HG03342 (cell line): ENCODE data around the gene MIDN.

Experiments
- ATAC-seq: cut with Tn5 transposase; IDR thresholded peaks from one replicate; pipeline ENCODE4 v1.9.1; 2021; ENCODE audit warnings: mild to moderate bottlenecking, moderate library complexity; ENCODE audit not compliant: unreplicated experiment

Gene MIDN

DNA sequence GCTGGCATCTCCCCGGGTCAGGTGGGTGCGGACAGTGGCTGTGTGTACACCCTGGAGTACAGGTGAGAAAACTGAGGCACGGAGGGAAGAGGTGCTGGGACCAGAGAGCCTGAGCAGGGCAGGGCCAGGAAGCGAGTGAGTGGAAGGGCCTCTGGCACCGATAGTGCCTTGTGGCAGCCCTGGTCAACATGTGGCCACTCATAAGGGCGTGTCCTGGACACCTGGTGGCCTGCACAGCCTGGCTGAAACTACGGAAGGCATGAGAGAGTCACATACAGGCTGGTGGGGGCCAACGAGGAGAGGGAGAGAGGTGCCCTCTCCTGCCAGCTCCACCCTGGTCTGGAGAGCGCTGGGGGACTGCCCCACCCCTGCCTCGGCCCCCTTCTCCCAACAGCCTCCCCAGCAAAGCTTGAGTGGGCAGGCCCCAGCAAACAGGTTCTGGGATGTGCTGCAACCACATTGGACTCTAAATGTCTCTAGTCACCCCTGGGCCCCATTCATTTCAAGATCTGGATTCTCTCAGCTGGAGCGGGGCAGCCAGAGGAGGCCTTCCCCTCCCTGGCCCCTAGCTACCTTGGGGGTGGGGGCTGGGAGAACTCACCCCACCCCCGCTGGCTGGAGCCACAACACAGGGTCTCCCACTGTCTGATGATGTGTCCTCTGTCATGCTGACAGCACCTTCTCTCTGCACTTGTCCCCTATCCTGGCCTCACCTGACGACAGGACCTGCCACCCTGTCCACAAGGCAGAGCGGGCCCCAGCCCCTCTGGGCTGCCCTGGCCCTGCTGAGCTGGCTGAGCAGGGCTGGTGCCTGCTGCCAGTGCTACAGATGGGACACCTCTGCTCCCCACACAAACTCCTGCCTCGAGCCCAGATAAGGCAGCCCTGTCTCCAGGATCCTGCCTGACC lies 16.4 kb upstream of the MIDN start:
- ATAC-seq = no peak

- ATAC-seq = no peak
Observed at GRCh38 chr19:1232652-1233072, 15.7 kb upstream of the MIDN start.

DNA sequence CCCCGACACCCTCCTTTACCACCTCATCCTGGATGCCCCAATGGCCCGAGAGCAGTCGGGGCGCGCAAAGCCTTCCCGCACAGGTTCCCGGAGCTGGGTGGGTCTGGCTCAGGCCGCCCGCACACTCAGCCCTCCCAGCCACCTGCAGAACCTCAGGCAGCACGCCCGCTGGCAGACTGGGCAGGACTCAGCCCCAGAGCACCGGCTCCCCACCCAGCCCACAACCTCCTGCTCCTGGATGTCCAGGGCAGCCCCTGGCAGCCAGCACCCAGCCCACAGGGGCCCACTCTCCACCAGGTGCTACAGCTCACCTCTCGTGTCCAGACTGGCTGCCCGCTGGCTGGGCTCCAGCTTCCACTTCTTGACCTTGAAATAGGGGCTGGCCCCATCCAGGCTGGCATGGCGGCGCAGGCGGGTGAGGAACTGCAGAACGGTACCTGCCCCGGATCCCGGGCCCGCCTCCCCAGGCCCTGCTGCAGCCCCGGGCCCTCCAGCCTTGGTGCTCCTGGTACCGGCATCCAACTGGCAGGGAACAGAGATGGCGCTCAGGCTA lies 15.2 kb upstream of the MIDN start:
- no peak for ATAC-seq

DNA sequence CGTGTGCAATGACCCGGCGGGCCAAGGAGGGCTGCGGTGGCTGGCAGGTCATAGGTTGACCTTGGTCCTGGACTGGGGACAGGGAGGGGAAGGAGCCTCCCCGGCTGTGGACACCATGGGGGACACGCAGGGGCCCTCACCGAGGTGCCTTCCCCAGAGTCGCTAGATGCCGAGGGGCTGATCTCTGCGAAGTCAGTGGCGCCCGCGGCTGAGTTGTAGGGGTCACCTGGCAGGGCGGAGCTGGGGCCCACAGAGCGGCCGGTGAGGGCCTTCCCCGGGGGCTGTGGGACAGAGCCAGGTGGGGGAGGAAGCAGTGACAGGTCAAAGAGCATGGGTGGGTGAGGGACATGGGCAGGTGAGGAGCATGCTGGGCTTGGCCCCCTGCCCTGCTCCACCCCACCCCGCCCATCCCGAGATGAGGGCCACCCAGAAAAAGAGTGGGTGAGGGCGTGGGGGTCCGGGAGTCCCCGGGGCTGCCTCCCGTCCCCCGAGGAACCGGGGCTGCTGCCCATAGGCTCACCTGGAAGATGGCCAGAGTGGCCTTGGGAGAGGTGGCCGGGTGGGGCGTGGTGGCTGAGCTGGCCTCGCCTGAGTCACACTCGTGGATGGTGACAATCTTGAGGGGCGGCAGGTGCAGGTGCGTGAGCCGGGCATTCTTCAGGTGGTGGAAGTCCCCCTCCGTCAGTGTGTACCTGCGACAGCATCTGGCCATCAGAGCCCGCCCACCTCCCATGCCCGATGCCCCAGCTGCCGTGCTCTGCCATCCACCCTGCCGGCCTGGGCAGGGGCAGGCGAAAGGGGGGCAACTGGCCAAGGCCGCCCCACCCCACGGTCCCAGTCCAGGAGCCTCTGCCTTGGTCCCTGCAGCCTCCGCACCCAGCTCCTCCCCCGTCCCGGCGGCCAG lies 14.1 kb upstream of the MIDN start:
- no peak for ATAC-seq

DNA sequence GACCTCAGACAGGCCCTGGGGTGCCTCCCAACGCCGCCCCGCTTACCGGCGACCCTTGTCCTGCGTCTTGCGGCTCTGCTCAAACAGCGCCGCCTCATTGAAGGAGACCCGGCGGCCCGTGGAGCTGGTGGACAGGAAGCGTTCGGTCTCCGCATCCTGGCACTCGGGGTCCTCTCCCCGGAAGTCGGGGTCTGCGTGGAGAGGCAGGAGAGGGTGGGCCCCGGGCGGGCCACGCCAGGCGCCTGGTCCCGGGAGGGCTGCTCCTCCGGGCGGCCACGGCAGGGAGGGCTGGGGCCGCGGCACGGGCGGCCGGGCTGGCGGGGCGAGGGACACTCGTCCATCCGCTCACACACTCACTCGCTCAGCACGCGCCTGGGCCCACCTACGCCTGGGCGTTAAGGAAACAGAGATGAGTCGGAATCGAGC lies 13.4 kb upstream of the MIDN start:
- no peak for ATAC-seq

- no peak for ATAC-seq
Observed at GRCh38 chr19:1235625-1236538, 12.5 kb upstream of the MIDN start.

DNA sequence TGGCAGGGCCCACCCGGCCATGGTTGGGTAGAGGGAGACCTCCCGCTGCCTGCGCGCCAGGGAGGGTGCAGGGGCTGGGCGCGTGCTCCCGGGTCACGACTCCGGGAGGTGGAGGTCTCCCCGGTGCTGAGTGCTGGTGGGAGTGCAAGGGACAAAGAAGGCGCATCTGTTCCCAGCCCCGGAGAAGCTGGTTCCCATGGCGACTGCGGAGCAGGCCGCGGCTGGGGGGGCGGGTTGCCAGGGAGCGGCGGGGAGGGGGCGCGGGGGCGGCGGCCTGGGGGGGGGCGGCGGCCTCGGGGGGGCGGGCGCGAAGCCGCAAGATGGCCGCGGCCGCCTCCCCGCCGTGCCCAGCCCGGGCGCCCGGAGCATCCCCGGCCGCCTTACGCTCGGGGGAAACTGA lies 11.8 kb upstream of the MIDN start:
- no peak for ATAC-seq

GRCh38 chr19:1237027-1237659 lies 11.2 kb upstream of the MIDN start:
- no peak for ATAC-seq

DNA sequence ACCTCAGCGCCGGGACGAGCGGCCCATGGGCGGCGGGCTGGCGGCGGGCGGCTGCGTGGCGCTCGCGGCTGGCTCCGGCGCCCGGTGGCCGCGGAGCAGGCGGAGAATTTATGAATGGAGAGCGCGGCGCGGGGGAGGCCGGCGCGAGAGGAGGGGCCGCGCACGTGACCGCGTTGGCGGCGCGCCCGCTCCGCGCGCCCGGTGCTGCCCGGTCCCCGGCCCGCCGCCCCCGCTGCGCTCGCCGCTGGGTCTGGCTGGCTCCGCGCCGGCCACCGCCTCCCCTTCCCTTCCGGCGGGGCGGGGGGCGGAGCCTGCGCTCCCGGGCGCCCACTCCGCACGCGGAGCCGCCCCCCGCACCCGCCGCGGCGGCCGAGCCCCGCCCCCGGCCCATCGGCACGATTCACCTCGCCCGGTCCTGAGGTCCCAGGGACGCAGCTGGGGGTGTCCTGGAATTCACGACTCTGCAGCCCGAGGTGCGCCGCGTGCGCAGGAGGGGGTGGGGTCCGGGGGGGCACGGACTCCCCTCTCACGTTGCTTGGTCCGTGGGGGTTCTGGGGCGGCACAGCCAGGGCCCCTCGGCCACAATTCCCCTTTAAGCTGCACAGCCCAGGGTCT lies 10.5 kb upstream of the MIDN start, which contains the start of gene CBARP:
TSS of gene CBARP (minus strand) at position 252 of the 615 bp plus-strand sequence. CDS start 1,905 bp downstream, outside the sequence.
- ATAC-seq = no peak

DNA sequence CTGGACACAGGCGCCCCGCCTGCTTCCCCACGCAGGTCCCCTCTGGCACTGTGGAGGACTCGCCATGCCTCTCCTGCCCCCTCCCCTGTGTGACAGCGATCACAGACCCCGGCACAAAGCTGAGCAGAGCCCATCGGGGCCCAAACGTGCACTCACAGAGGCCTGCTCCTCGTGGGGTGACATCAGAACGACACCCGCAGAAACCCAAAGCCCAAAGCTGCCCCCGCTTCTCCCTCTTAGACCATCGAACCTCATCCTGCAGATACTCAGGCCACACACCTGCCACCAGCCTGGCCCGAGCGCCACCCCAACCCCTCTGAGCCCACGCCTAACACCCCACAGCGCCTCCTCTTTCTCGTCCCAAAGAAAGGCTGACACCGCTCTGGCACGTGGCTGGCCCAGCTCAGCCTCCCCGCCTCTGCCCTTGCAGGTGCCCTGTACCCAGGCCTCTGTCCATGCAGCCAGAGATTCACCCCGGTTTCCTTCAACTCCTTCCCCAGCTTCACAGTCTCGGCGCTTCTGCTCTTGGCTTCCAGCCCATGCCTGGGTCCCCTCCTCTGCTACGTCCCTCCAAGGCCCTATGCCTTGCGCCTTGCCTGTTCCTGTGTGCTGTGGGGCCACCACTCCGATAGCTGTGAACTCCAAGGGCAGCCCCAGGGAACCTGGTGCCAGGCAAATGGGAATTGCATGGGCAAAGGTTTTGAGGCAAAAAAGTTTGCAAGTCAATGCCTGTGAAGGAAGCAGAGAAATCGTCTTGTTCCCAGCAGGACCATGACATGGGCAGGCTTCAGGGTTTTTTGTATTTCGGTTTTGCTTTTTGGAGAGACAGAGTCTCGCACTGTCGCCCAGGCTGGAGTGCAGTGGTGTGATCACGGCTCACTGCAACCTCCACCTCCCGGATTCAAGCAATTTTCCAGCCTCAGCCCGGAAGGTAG lies 9.7 kb upstream of the MIDN start:
- no peak for ATAC-seq

- ATAC-seq = no peak
Observed at GRCh38 chr19:1239420-1239795, 9.0 kb upstream of the MIDN start.

DNA sequence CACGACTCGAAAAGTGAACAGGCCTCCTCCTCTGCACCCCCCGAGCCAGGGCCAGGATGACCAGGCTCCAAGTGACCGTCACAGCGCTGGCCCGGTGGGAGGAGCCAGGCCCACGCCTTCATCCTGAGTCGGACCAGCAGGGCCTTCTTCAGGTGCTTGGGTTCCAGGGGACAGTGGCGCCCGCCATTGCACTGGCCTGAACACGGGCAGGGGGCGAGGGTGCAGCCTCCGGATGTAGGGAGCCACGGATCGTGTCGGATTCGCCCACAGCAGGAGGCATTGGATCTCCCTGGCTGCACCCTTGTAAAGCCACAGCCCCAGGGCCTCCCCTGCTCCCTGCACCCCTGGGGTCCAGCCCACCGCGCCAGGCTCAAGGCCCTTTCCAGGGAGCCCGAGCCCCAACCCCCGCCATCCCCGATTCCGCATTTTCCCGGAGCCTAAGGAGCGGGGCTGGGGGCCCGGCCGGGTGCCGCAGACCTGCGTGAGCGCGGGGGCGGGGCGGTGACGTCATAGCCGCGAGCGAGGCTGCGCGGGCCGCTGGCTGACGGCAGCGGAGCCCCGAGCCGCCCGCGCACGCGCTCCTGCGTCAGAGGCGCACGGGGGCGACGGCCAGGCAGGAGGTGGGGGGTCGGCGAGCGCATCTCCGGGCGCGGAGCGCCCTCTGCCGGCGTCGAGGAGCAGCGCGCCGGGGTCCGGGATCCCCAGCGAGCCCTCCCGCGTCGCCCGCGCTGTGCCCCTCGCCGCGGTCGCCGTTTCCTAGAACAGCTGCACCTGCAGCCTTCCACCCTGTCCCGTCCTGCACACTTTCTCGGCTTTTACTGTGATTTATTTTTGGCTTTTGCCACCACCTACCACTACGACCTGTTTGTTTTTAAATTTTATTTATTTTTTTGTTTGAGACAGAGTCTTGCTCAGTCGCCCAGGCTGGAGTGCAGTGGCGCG lies 8.3 kb upstream of the MIDN start:
- no peak for ATAC-seq

DNA sequence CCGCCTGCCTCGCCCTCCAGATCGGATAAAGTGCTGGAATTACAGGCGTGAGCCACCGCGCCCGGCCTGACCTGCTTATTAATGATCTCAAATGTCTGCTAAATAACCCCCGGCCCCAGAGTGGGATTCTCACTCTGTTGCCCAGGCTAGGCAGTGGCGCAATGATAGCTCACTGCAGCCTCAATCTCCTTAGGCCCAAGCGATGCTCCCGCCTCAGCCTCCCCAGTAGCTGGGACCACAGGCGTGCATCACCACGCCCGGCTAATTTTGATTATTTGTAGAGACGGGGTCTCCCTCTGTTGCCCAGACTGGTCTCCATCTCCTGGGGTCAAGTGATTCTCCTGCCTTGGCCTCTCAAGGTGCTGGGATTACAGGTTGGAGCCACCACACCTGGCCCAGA lies 7.5 kb upstream of the MIDN start:
- ATAC-seq = no peak

DNA sequence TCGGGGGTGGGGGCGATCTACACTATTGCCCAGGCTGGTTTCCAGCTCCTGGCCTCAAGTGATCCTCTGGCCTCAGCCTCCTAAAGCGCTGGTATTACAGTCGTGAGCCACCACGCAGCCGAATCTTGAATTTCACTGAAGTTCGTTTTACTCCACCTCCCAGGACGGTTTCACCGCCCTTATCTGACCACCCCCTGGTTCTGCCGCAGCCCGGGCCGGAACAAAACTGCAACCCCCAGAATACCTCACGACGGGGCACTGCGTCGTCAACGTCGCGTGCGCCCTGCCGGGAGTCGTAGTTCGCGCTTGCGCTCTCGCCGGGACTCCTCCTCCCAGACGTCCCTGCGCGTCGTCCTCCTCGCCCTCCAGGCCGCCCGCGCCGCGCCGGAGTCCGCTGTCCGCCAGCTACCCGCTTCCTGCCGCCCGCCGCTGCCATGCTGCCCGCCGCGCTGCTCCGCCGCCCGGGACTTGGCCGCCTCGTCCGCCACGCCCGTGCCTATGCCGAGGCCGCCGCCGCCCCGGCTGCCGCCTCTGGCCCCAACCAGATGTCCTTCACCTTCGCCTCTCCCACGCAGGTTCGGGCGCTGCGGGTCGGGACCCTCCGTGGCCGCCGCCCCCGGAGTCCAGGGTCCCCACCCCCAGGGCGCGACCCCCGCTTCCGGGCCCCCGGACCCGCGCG lies 6.8 kb upstream of the MIDN start, which contains the start of gene ATP5F1D:
TSS of gene ATP5F1D (plus strand) at position 335 of the 679 bp plus-strand sequence. CDS start at position 435, 100 bp downstream.
- peak; percentile 49 for ATAC-seq

DNA sequence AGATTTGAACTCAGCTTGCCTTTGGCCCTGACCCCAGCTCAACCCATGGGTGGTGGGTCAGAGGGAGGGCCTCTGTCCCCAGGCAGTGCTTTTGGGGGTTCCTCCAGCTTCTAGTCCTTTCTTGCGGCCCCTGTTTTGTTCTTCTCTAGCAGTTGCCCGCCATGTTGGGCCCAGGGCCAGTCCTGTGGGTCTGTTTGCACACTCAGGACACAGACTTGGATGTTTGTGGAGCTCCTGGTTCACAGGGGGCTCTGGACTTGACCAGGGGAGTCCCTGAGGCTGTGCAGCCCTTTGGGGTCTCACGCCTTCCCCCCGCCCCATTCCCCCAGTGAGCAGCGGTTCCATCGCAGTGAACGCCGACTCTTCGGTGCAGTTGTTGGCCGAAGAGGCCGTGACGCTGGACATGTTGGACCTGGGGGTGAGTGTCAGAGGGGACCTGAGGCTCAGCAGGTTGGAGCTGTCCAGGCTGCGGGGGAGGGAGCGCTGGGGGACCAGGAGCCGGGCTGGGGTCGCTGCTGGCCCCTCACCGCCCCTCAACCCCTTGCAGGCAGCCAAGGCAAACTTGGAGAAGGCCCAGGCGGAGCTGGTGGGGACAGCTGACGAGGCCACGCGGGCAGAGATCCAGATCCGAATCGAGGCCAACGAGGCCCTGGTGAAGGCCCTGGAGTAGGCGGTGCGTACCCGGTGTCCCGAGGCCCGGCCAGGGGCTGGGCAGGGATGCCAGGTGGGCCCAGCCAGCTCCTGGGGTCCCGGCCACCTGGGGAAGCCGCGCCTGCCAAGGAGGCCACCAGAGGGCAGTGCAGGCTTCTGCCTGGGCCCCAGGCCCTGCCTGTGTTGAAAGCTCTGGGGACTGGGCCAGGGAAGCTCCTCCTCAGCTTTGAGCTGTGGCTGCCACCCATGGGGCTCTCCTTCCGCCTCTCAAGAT lies 4.4 kb upstream of the MIDN start:
- no peak for ATAC-seq
